GM12878 (cell line): ENCODE results near the gene TMEM128.
"Not testable (repeated sequence)": the region's sequence is repeated elsewhere in the genome, so short reads cannot be mapped to it uniquely, and the experiment has no call there.

Source experiments
- ASH2L ChIP-seq: fragments of 300-600, 200-600 bp; sonication (generic); IDR thresholded peaks from 2 replicates; pipeline ENCODE4 v1.6.1; 2017; ENCODE audit warnings: low read depth, mild to moderate bottlenecking, borderline replicate concordance
- MYC ChIP-seq: IDR thresholded peaks from 2 replicates; pipeline ENCODE4 v1.6.1; 2011; ENCODE audit warnings: mild to moderate bottlenecking, low read length, moderate library complexity, inconsistent platforms; ENCODE audit not compliant: insufficient read depth, insufficient replicate concordance, insufficient read length, severe bottlenecking

GRCh38 chr4:4249342-4249741, 1.3 kb upstream of the TMEM128 start:
- TF ChIP-seq MYC, ASH2L: not testable (repeated sequence)
